Activated CD8-positive, alpha-beta memory T cell treated with anti-CD3 and anti-CD28 coated beads for 1 hour (primary cell): ENCODE results near the gene FGD6.
"Not testable (repeated sequence)": the region's sequence is repeated elsewhere in the genome, so short reads cannot be mapped to it uniquely, and the experiment has no call there.

Experiments
- DNase-seq, 2 donors: peaks; one replicate each; pipeline ENCODE4 v3.0.0-alpha.2; 2020; ENCODE audit warnings: low read depth in 1 of 2; ENCODE audit errors: extremely low read depth in 1 of 2

Gene FGD6

DNA sequence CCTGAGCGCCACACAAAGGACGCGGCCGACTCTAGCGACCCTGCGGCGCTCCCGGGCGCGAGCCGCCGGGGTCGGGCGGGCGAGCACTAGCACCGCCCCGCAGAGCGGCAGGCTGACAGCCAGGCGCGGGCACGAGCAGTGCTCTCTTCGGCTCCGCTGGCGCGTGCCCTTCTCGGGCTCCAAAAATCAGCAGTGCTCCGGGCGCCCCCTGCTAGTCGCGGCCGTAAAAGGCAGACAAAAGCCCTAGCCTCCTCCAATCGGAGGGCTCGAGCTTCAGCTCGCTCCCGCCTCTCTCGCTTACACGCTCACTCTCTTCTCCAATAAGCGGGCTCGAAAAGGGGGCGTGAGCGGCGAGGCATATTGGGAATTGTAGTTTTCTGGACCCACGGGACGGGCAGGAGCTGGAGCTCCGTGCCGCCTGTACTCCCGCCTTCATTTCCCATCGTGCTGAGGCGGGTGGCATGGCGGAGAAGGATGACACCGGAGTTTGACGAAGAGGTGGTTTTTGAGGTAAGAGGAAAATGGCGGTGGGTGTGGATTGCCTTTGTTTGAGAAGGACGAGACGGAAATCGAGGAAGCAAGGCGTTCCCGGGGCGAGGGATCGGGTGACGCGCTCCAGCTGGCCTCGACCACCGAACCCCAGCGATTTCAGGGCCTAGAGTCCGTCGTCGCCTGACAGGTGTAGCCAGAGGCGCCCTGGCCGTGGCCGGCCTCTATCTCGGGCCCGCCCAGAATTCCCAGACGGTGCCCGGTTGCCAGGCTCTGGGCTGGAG, at the start of gene FGD6, which contains the start of gene VEZT:
Gene FGD6, minus strand, starts transcription at position 91 of the 773 bp plus-strand sequence. CDS start 227 bp downstream, outside the sequence.
Gene VEZT, plus strand, starts transcription at position 431 of the 773 bp plus-strand sequence. Its CDS starts 44 bp downstream, at position 475.
- peak; percentile 91 to 95 for DNase-seq

DNA sequence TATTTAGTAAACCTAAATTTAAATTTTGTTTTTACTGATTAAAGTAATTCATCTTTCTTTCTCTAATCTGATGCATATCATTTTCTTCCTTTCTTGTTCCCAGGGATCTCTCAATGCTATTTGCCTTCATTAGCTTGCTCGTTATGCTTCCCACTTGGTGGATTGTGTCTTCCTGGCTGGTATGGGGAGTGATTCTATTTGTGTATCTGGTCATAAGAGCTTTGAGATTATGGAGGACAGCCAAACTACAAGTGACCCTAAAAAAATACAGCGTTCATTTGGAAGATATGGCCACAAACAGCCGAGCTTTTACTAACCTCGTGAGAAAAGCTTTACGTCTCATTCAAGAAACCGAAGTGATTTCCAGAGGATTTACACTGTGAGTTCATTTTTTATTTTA, 49.0 kb upstream of the FGD6 start:
- no peak for DNase-seq

DNA sequence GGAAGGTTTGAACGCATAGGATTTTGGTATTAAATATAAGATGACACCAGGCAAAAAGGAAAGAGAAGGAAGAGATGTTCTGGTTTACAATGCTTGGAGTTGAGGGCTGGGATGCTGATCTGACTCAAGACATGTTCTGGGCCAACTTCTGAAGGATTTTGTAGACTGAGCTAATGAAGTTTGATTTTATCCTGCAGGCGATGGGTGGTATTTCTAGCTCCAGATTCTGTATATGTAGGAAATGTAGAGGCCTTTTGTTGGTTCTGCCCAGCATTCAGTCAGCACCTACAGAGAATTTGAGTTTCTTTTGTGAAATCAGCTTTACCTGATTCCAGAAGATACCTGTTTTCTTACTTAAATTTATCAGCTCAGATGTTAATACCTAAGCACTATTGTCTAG, 48.5 kb upstream of the FGD6 start:
- no peak for DNase-seq

GRCh38 chr12:95262808-95263207, 45.5 kb upstream of the FGD6 start:
- no peak for DNase-seq

DNA sequence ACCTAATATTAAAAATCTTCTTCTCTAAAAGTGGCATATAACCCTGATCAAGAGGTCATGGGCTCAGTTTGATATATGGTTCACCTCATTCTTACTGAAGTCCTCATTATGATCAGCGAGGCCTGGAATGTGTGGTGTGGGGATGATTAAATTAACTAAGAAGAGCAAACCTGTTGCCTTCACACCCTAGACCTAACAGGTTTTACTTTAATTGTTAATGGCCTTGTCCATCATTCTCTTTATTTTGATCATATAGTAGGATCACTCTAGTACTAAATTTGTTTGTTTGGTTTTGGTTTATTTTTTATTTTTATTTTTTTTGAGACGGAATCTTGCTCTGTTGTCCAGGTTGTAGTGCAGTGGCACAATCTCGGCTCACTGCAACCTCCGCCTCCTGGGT, 43.8 kb upstream of the FGD6 start:
- DNase-seq: no peak

DNA sequence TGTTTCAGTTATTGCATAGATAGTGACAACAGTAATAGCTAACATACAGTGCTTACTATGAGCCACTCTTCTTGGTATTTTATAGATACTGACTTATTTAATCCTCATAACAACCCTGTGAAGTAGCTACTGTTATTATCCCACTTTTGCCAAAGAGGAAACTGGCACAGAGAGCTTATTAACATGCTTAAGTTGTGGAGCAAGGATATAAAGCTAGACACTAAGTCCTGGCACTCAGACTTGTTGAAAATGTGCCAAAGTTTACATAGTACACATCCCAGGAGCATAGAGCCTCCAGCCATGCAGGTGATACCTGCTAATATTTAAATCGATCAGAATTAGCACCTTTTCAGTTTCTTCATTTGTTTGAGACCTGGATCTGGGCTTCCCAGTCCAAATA, 42.1 kb upstream of the FGD6 start:
- no peak for DNase-seq

DNA sequence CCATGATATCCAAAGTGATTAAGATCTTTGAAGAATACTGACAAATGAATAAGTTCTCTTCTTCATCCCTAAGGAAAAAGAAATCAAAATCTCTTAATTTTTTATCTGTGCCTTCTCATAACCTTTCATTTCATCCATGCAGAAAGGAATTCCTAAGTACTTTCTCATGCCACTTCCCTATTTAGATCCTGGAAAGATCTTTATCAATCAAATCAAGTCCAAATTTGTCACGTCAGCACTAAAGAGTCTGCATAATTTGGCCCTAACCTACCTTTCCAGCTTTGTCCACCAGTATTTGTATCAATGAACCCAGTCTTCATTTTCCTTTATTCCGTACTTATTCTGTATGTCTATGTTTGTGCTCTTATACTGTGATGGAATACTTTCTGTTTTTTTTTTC, 41.5 kb upstream of the FGD6 start:
- no peak for DNase-seq

DNA sequence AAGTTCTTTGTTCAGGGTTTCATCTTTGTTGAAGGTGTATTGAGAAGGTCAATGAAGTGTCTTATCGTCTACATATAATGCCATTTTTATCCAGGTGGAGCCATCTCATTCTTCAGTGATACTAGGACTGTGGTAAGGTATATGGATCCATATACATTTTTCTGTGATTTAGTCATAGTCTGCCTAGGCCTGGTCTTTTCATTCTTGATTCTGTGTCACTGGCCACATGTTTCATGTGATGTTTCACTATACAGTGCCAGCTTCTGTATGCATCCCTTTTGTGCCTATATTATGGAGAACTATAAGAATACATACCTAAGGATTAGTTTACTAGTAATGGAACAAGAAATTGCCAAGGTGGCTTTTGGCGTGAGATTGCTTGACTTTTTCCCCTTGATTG, 40.9 kb upstream of the FGD6 start:
- no peak for DNase-seq

DNA sequence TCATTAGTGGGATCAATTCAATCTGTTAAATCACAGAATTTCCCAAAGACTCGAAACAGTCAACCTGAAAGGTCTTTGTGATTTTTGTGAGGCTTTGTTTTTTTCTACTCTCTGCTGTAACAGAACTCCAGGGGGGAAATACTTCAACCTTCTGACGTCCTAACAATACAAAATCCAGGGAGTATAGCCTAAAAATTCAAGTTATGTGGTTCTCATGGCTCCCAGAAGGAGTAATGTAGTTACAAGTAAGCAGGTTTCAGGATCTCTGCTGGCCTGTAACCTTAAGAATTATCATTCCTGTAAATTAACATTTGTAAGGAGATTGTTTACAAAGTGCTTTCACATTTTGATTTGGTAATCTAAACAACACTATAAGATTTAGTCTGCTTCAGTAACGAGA, 40.3 kb upstream of the FGD6 start:
- no peak for DNase-seq

GRCh38 chr12:95253386-95253785, 36.1 kb upstream of the FGD6 start:
- DNase-seq: no peak

GRCh38 chr12:95248604-95249360, 31.5 kb upstream of the FGD6 start:
- no peak for DNase-seq

- DNase-seq: no peak
Measured at GRCh38 chr12:95248095-95248494, 30.8 kb upstream of the FGD6 start.

DNA sequence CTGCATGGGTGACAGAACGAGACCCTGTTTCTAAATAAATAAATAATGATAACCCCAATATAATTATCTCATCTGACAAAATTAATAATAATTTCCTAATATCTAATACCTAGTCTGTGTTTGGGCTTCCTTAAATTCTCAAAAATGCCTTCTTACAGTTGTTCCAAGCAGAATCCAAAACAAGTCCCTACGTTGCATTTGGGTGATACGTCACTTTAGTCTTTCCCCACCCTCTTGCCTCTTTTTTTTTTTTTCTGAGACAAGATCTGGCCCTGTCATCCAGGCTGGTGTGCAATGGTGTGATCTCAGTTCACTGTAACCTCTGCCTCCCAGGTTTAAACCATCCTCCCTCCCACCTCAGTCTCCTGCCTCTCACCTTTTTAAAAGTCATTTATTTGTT, 27.1 kb upstream of the FGD6 start:
- no peak for DNase-seq

DNA sequence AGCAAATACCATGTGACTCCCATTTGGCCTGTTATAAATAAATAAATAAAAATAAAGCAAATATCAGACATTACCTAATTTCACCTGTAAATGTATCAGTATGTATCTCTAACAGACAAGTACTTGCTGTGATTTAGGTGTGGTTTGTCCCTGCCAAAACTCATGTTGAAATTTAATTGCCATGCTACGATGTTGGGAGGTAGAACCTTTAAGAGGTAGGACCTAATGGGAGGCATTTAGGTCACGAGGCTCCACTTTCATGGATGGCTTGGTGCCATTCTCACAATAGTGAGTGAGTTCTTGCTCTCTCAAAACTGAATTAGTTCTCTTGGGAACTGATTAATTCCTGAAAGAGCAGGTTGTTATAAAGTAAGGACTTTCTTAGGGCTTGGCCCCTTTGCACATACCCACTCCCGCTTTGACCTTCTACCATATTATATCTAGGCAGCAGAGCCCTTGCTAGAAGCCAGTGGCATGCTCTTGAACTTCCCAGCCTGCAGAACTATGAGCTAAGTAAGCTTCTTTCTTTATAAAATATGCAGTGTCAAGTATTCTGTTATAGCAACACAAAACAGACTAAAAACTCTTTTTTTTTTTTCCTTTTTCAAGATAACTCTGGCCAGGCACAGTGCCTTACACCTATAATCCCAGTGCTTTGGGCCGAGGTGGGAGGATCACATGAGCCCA, 26.4 kb upstream of the FGD6 start:
- DNase-seq: no peak

DNA sequence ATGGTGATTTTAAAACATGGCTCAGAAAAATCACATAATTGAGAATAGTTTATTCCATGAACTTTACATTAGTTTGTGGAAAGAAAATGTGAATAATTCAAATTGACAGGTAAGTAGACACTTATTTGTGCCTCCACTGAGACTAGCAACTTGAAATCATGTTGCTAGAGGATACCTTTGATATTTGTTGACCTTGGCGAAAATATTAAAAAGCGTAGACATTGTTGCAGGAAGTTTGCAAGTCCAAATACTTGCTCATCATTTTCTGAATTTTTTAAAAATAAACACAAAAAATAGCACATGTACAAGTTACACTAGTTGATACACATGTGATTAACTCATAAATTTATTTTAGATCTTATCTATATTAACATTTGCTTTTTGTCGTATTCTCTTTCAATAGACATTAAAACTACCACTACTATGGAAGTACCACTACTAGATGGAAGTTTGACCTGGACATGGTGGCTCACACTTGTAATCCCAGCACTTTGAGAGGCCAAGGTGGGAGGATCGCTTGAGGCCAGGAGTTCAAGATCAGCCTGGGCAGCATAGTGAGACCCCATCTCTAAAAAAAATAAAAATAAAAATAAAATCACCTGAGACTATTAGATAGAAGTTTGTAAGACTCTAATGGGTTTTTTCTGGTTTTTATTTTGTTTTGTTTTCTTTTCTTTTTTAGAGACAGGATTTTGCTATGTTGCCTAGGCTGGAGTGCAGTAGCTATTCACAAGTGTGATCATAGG, 24.7 kb upstream of the FGD6 start:
- DNase-seq: no peak

- not testable (repeated sequence) for DNase-seq
Measured at GRCh38 chr12:95241138-95241537, 23.9 kb upstream of the FGD6 start.

DNA sequence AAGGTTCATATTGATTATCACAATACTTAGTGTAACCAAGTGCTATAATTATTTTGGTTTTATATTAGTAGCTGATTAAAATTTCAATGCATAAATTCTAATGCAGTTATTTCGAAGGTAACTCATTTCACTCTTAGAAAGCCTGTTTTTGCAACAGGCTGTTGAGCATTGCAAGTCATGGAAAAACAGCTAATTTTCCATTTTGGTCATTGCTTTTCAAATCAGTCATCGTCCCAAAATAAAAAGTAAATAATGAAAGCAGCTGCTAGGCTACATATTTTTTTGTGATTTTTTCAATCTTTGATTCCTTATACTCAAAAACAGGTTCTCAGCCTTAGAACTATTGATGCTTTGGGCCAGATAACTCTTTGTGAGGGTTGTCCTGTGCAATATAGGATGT, 23.3 kb upstream of the FGD6 start:
- no peak for DNase-seq

DNA sequence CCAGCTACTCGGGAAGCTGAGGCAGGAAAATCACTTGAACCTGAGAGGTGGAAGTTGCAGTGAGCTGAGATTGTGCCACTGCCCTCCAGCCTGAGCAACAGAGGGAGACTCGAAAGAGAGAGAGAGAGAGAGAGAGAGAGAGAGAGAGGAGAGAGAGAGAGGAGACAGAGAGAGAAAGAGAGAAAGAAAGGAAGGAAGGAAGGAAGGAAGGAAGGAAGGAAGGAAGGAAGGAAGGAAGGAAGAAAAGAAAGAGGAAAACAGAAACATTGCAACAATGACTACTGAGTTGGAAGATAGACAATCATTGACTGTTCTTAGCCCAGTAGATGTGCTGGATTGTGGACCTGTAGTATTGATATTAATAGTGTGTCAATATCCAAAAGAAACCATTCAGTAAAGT, 22.6 kb upstream of the FGD6 start:
- not testable (repeated sequence) for DNase-seq

- no peak for DNase-seq
Measured at GRCh38 chr12:95239216-95239615, 21.9 kb upstream of the FGD6 start.

GRCh38 chr12:95238150-95238549, 20.9 kb upstream of the FGD6 start:
- no peak for DNase-seq

DNA sequence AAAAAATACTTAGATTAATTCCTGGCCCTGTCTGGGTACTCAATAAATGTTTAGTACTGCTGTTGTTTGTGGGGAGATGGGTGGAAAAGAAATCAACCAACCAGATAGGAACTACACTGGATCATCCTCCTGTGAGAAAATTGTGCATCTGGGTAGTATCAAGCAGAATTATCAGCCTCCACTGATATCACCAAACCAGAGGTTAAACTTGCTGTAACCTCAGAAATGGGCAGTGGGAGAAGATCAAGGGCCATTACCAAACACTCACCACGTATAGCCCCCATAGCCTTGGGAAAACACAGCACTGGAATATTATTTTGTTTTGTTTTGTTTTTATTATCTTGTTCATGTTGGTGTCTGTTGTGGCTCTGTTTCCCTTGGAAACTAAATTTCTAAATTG, 20.0 kb upstream of the FGD6 start:
- no peak for DNase-seq
